ENCODE measurements around the gene PLA2G12A.

DNA sequence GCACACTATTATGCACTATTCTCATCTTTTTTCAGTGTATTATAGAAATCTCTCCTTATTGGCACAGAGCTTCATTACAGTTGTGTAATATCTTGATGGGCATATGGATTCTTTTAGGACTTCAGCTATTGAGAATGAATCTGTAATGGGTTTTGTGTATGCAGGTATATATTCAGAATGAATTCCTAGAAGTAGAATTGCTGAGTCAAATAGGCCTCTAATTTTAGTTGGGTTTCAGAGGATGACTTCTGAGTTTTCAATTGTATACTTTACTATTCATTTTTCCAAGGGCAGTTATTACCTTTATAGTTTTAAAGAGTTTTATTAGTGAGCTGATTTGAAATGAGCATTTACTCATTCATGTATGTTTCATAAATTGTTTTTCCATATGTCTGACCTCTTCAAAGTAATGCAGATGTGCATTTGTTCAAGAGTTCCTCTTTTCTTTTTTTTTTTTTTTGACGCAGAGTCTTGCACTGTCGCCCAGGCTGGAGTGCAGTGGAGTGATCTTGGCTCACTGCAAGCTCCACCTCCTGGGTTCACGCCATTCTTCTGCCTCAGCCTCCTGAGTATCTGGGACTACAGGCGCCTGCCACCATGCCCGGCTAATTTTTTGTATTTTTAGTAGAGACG is 46.1 kb downstream of the PLA2G12A start:
- TF ChIP-seq, protein P1, sequence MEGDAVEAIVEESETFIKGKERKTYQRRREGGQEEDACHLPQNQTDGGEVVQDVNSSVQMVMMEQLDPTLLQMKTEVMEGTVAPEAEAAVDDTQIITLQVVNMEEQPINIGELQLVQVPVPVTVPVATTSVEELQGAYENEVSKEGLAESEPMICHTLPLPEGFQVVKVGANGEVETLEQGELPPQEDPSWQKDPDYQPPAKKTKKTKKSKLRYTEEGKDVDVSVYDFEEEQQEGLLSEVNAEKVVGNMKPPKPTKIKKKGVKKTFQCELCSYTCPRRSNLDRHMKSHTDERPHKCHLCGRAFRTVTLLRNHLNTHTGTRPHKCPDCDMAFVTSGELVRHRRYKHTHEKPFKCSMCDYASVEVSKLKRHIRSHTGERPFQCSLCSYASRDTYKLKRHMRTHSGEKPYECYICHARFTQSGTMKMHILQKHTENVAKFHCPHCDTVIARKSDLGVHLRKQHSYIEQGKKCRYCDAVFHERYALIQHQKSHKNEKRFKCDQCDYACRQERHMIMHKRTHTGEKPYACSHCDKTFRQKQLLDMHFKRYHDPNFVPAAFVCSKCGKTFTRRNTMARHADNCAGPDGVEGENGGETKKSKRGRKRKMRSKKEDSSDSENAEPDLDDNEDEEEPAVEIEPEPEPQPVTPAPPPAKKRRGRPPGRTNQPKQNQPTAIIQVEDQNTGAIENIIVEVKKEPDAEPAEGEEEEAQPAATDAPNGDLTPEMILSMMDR (IDR thresholded peaks at IDR 0.05), result no peak
- TF ChIP-seq POLR2A (IDR thresholded peaks at IDR 0.05), result no peak
- no peak for TF ChIP-seq POLR2AphosphoS5 (IDR thresholded peaks at IDR 0.05)
- no peak for TF ChIP-seq EP300 (IDR thresholded peaks at IDR 0.05)
